CD4-positive, alpha-beta T cell treated with Interleukin-1 beta for 1 hour (primary cell): ENCODE measurements around the gene NPIPB12.
"Not testable (repeated sequence)": the region's sequence is repeated elsewhere in the genome, so short reads cannot be mapped to it uniquely, and the experiment has no call there.

Source experiments
- DNase-seq, 2 donors: peaks; one replicate each; pipeline ENCODE4 v3.0.0-alpha.2; 2020 to 2022

NPIPB12 gene

DNA sequence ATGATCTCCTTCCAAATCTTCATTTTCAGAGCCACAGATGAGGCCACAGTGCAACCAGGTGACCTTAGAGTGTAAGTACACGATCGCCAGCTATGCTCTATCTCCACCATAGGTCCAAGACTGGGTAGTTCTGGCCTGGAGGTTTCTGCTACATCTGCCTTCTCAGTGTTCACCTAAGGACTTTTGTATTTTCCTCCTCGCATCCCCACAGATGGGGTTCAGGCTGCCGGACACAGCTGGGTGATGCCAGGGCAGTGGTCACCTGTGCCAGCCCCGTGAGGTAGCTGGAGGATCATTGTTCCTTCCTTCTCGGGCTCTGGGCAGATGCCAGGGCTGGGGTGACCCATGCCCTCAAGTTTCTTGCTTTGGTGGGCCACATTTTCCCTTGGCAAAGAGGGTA, at the start of gene NPIPB12:
NPIPB12 (minus strand) TSS at position 101 of the 400 bp plus-strand sequence.
- DNase-seq, result not testable (repeated sequence)

DNA sequence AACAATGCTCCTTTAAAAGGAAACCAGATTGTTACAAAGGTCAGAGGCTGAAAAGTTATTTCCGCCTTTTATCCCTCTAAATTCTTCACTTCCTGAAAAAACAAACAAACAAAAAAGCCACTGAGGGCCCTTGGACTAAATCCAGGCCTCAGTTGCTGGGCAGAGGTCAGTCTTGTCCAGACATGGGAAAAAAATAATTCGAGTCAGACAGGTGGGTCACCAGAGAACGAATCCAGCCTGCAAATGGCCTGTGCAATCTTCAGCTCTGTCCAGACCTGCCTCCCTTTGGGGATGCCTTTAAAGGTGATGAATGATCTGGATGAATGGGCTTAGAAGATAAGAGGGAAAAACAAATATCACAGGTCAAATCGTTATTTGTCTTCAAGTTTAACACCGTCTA, 15.3 kb upstream of the NPIPB12 start:
- DNase-seq, result not testable (repeated sequence)

DNA sequence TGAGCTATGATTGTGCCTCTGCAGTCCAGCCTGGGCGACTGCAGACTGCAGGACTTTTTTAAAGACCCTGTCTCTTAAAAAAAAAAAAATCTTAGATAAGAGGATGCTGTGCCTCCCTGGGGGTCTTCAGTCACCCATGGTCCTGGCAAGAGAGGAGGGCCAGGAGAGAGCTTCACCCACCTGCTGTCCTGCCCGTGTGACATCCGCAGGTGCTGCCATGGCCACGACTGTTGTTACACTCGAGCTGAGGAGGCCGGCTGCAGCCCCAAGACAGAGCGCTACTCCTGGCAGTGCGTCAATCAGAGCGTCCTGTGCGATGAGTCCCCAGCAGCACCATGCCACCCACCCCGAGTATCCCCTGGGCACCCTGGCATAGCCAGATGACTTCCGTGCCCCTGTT, 23.9 kb downstream of the NPIPB12 start:
- DNase-seq, result not testable (repeated sequence)

DNA sequence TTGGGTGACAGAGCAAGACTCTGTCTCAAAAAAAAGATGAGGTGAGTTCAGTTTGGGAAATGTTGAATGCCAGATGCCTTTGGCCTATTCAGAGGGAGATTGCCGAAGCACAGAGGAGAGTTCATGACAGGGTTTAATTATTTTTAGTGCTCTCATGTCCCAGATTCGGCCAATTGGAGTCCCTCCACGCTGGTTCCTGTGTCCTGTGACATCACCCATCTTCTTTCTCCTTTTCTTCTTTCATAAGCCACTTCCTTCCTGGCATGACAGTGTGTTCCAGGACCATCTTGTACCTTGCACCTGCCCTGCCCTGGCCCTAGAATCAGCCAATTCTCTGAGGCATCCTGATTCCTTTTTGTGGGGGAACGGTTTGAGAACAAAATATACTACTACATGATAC, 34.1 kb downstream of the NPIPB12 start:
- not testable (repeated sequence) for DNase-seq

DNA sequence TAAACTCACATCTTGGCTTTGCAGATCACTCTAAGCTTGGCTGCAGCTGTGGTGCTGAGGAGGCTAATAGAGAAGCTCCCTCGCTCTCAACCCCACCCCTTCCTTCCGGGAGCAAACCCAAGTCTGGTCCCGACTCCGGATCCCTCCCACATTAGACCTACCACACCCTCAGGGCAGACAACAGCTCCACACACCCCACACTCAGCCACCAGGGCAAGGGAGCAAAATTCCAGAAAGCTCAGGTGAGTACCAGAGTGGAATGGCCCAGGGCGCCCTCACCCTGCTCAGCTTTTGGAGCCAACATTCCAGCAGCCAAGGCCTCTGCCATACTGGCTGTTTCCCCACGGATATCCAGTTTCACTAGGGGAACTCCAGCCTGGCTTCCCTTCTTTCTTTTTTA, 36.5 kb downstream of the NPIPB12 start:
- DNase-seq, result peak; percentile 40 to 70

DNA sequence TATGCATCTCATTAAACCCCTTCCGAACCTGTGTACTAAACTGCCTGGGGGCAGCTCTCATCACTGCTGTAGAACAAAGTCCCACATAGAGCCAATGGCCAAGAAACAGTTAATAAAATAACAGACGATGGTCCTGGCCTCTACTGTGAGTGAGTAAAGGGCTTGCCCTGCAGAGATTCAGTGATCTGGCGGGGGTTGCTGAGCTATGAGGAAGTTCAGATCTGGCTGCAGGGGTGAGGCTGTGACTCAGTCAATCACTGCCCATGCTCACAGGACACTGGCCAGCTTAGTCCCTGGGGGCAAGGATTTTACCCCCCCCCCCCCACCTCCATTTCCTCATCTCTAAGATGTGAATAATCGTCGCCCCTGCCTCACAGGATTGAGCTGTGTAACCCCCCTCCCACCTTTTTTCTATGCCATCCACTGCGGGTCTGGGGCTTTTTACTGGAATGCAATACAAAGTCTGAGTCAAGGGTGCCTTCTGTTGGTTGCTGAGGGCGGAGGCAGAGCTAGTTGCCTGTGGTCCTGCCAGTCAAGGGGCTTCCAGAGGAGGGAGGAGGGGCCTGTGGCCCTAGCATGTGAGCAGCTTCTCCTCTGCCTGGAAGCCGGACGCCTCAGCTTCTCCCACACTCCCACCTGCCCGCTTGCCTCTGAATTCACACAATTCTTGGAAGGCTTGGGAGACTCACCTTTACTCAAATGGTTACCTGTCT, 38.4 kb downstream of the NPIPB12 start:
- not testable (repeated sequence) for DNase-seq

DNA sequence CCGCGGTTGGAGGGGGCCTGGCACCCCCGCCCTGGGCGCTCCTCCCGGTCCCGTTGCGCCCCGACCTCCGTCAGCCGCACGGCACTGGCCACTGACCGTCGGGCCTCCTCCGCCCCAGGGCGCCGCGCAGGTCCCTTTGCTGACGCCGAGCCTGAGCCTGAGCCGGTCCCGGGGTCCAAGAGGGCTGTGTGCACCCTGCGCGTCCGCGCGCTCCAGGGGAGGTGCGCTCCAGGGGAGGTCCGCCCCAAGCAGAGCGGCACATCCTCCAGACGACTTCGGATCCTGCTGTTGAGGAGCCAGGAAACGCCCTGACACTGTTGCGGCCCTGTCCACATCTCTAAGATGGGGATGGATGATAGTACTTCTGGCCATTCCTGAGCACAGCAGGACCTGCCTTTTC, 39.3 kb downstream of the NPIPB12 start:
- not testable (repeated sequence) for DNase-seq

DNA sequence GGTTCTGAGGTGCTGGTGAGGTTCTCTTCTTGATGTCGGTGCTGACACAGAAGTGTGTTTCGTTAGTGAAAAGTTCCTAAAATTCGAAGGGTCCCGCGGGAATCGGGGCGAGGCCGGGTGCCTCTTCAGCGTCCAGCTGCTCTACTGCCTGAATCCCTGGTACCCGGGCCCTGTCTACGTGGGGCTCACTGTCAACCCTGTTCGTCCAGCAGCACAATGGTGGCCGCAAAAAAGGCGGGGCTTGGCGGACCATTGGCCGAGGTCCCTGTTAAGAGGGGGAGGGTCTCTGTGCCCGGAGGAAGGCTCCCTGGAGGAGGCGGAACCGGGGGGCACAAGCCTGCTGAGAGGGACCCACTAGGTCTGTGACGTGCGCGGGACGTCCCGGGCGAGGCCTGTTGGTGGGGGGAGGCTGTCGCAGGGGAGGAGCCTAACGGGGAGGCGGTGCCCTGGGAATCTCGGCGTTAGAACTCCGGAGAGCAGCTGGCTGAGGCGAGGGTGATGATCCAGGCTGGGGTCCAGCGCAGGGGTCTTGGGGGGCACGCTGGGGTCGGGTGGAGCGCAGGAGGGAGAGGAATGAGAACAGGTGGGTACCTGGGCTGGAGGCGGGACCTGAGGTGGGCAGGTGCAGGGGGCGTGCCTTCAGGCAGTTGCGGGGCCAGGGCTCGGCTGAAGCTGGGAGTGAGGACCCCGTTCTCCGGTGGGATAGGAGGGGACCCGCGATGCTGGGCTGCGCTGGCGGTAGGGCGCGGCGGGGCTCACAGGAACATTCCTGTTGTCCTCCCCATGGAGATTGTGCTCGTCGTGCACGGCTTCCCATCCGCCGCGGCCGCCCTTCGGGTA, 40.0 kb downstream of the NPIPB12 start:
- DNase-seq, result not testable (repeated sequence)

DNA sequence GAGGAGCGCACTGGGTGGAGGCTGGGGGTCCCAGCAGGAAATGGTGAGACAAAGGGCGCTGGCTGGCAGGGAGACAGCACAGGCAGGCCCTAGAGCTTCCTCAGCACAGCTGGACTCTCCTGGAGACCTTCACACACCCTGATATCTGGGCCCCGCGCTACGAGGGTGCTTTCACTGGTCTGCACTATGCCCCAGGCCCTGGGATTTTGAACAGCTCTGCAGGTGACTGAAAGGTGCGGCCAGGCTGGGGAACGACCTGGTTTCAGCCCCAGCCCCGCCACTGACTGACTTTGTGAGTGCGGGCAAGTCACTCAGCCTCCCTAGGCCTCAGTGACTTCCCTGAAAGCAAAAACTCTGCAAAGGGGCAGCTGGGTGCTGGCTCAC, 45.6 kb downstream of the NPIPB12 start:
- not testable (repeated sequence) for DNase-seq

DNA sequence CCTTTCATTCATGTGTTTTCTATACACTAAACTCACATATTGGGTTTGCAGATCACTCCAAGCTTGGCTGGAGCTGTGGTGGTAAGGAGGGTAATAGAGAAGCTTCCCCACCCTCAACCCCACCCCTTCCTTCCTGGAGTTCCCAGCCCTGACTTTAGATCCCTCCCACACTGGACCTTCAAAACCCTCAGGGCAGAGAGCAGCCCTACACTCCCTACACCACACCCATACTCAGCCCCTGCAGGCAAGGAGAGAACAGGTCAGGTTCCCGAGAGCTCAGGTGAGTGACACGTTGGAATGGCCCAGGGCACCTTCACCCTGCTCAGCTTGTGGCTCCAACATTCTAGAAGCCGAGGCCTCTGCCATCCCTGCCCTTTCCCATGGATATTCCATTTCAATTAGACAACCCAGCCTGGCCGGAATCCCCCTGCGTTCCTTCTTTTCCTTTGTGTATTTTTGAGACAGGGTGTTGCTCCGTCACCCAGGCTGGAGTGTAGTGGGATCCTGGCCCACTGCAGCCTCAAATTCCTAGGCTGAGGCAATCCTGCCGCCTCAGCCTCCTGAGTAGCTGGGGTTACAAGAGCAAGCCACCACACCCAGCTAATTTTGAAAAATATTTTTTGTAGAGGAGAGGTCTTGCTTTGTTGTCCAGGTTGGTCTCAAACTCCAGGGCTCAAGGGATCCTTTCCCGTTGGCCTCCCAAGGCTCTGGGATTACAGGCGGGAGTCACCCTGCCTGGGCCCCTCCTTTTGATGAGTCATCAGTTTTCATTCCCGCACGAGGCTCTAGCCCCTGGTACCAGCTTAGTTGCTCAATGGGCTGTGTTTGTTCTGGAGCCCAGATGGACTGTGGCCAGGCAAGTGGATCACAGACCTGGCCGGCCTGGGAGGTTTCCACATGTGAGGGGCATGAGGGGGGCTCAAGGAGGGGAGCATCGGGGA, 46.2 kb downstream of the NPIPB12 start, which contains the start of gene SULT1A4:
SULT1A4 (plus strand) TSS at position 208 of the 941 bp plus-strand sequence. CDS start 1,473 bp downstream, outside the sequence.
- not testable (repeated sequence) for DNase-seq

DNA sequence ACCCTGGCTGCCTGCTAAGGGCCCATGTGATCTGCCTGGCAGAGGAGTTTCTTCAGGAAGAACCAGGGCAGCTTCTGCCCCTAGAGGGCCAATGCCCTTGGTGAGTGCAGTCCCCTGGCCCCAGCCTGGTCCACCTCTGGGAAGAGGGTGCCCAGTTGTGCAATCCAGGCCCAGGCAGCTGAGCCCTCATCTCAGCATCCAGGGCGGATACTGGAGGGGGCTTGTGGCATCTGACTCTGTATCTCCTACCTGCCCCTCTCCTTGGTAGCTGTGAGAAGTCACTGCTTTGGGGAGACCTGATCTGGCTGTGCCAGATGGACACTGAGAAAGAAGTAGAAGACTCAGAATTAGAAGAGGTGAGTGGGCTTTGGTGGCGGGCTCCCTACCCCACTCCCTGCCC, 48.5 kb downstream of the NPIPB12 start:
- DNase-seq, result not testable (repeated sequence)

DNA sequence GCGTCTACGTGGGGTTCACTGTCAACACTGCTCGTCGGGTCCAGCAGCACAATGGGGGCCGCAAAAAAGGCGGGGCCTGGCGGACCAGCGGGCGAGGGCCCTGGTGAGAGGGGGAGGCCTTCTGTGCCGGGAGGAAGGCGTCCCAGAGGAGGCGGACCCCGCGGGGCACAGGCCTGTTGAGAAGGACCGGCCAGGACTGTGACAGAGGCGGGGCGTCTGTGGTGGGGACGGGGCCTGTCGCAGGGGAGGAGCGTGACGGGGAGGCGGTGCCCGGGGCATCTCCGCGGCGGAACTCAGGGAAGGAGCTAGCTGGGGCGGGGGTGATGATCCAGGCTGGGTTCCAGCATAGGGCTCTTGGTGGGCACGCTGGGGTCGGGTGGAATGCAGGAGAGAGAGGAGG, 51.4 kb downstream of the NPIPB12 start:
- not testable (repeated sequence) for DNase-seq

DNA sequence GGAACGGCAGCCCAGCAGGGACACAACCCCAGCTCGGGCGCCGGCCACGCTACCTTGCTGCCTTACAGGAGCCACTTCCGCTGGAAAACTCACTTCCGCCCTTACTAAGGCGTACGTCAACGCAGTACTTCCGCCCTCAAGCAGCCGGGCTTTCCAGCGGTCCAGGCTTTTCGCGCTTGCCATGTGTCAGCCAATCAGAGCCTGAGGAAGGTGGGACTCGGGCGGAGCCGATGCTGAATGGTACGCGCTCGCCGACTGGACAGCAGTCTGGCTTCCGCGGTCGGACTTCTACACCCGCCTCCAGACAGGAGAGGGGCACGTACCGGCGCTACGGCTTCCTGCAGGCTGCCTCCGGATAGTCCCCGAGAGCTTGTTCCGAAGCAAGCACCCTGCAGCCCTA, 51.9 kb downstream of the NPIPB12 start, which contains the start of the genes BOLA2 and SLX1B:
BOLA2 (minus strand) TSS at position 83 of the 400 bp plus-strand sequence. CDS start 98 bp downstream, outside the sequence.
SLX1B (plus strand) TSS at position 265 of the 400 bp plus-strand sequence.
- DNase-seq, result not testable (repeated sequence)

DNA sequence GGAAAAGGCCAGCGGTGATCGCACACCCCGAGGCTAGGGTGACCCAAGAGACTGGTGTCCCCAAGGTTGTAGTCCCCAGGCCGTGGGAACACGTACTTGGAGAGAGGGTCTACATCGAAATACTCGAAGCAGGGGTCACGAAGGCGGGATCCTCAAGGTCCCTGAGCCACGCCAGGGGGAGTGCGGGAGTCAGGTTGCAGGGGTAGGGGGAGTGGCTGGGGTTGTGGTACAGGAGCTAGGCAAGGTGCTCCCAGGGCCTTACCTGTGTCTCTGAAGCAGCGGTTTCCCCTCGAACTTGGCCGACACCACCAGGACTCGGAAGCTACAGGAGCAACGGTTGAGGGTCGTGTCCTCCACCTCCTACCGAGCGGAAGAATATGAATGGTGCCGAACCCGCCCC, 52.5 kb downstream of the NPIPB12 start:
- DNase-seq, result not testable (repeated sequence)
